Mucosa of rectum (tissue), 2 donors: ENCODE data around the gene SLFN12L.
"Not testable (repeated sequence)": the region's sequence is repeated elsewhere in the genome, so short reads cannot be mapped to it uniquely, and the experiment has no call there.

ENCODE experiments used
- H3K27ac ChIP-seq, 2 donors: one replicate each; pipeline ENCODE4 v1.7.0; 2013; ENCODE audit warnings: inconsistent platforms in 2 of 2, low read depth in 2 of 2, low read length in 2 of 2
- H3K27me3 ChIP-seq, 2 donors: one replicate each; pipeline ENCODE4 v1.7.0; 2013; ENCODE audit warnings: low read length in 2 of 2; ENCODE audit not compliant: control insufficient read depth in 2 of 2, insufficient read depth in 2 of 2
- H3K36me3 ChIP-seq, 2 donors: one replicate each; pipeline ENCODE4 v1.7.0; 2013; ENCODE audit warnings: low read length in 2 of 2; ENCODE audit not compliant: control insufficient read depth in 2 of 2, insufficient read depth in 2 of 2
- H3K4me1 ChIP-seq, 2 donors: one replicate each; pipeline ENCODE4 v1.7.0; 2013; ENCODE audit warnings: low read length in 2 of 2, mild to moderate bottlenecking in 1 of 2; ENCODE audit not compliant: control insufficient read depth in 2 of 2, insufficient read depth in 2 of 2
- H3K4me3 ChIP-seq, 2 donors: one replicate each; pipeline ENCODE4 v1.7.0; 2013; ENCODE audit warnings: low read length in 2 of 2
- H3K9ac ChIP-seq, 2 donors: one replicate each; pipeline ENCODE4 v1.7.0; 2013; ENCODE audit warnings: low read length in 2 of 2, low read depth in 1 of 2, mild to moderate bottlenecking in 1 of 2
- H3K9me3 ChIP-seq, 2 donors: one replicate each; pipeline ENCODE4 v1.7.0; 2013; ENCODE audit warnings: low read length in 2 of 2; ENCODE audit not compliant: control insufficient read depth in 2 of 2
- donor health status: healthy.
- donor health status: Normal muscosa, but diverticular disease.

Gene SLFN12L

GRCh38 chr17:35545150-35545549 lies 7.7 kb upstream of the SLFN12L start:
- H3K27ac ChIP-seq, result no peak overlapping the region
- peaks cover 0 to 8% of the 10 kb centered on the region in 2 donors for H3K27me3 ChIP-seq
- H3K4me3 ChIP-seq, result no peak overlapping the region
- no peaks in the 10 kb centered on the region for H3K9me3 ChIP-seq
- peaks cover 3 to 5% of the 10 kb centered on the region in 2 donors for H3K4me1 ChIP-seq
- H3K9ac ChIP-seq, result no peak overlapping the region
- H3K36me3 ChIP-seq, result no peaks in the 10 kb centered on the region

DNA sequence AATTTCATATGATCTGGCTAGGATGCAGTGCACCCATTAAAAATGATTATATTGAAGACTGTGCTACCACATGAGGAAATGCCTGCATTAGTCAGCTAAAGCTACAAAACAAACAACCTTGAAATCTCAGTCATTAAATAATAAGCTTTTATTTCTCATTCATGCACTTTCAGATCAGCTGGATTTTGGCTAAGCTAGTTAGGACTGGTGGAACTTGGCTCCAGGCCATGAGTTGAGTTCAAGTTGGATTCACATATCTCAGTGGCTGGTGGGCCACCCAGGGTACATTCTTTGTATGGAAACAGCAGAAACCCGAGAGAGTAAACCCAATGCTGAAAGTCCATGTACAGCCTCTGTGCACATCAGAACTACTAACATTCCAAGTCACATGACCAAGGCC lies 6.4 kb upstream of the SLFN12L start:
- H3K4me3 ChIP-seq, result no peak overlapping the region
- H3K27me3 ChIP-seq, result peaks cover 0 to under 1% of the 10 kb centered on the region in 2 donors
- peaks cover 3 to 6% of the 10 kb centered on the region in 2 donors for H3K4me1 ChIP-seq
- H3K27ac ChIP-seq, result no peak overlapping the region
- no peaks in the 10 kb centered on the region for H3K9me3 ChIP-seq
- no peaks in the 10 kb centered on the region for H3K36me3 ChIP-seq
- no peak overlapping the region for H3K9ac ChIP-seq

DNA sequence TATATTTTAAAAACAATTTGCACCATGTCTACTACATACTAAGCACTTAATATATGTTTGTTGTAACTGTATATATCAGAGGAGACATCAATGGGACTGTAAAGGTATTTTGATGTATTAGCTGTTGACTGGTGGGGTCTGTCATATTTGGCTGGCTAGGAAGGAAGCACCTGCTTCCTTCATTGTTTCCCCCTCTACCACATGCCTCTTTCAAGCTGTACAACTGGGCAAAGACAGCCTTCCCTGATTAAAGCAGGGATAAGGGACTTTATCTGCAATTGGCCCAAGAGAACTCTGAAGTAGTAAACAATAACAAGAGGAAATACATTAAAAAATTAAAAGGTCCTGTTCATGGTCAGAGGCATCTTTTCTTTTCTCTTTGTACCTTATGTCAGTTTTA lies 5.5 kb upstream of the SLFN12L start:
- Histone ChIP-seq H3K36me3 (no peaks in the 10 kb centered on the region), H3K4me1 (peaks cover 3 to 6% of the 10 kb centered on the region in 2 donors), H3K4me3 (no peak overlapping the region), H3K27ac (no peak overlapping the region), H3K27me3 (no peaks in the 10 kb centered on the region), H3K9ac (no peak overlapping the region), H3K9me3 (no peaks in the 10 kb centered on the region)

DNA sequence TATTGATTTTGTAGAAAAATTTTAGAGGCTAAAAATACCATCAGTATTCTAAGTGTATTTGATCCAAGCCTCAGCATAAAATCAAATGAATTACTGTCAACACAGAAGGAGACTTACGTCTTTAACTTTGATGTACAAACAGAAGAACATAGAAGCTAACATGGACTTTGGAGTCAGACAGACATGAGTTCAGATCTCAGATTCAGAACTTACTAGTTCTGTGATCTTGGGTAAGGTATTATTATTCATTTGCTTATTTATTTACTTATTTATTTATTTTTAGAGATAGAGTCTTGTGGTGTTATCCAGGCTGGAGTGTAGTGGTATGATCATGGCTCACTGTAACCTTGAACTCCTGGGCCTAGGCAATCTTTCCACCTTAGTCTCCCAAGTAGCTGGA lies 4.0 kb upstream of the SLFN12L start:
- peak overlapping the region; percentile 53 to 77 for H3K4me3 ChIP-seq
- H3K4me1 ChIP-seq, result peaks cover 3 to 6% of the 10 kb centered on the region in 2 donors
- H3K36me3 ChIP-seq, result no peaks in the 10 kb centered on the region
- peak overlapping the region; percentile 2 to 54 for H3K9ac ChIP-seq
- no peaks in the 10 kb centered on the region for H3K27me3 ChIP-seq
- H3K9me3 ChIP-seq, result no peaks in the 10 kb centered on the region
- H3K27ac ChIP-seq, result no peak overlapping the region

DNA sequence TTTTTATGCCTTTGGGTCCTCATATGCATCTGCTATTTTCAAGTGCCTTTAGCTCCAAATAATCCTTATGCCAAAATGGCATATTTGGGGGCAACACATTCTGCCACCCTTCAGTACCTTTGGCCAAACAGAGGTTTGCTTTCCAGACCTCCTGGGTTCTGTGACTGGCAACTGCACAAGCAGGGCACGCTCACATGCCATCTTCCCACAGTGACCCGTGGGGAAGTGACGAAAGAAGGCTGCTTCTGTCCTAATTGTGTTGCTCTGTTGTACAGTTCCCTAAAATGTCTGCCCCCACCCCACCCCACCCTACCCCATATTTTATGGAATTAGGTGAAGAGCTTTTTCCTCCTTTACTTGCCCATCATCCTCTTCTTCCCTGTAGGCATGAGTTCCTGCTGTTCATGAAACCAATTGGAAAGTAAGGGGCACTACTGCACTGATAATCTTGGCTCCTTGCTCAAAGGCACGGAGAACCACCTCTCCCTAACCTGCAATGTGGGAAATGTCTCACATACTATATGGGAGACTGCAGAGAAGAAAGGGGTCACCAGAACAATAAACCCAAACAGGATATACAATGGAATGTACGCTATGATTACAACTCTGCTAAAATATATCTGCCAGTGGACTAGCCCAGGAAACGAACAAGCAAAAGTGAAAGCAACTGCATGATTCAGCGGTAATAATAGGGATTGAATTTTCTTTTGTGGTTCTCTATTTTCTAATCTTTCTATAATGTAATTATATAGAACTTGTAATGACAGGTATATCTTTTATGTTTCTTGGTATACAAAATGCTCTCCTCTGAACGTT lies 3.3 kb upstream of the SLFN12L start:
- Histone ChIP-seq H3K27me3 (no peaks in the 10 kb centered on the region), H3K9me3 (no peaks in the 10 kb centered on the region), H3K4me3 (peak overlapping the region; percentile 53 to 77), H3K36me3 (no peaks in the 10 kb centered on the region), H3K4me1 (peaks cover 3 to 6% of the 10 kb centered on the region in 2 donors), H3K9ac (peak overlapping the region; percentile 54 to 64), H3K27ac (peak overlapping the region; percentile 76 to 78)

DNA sequence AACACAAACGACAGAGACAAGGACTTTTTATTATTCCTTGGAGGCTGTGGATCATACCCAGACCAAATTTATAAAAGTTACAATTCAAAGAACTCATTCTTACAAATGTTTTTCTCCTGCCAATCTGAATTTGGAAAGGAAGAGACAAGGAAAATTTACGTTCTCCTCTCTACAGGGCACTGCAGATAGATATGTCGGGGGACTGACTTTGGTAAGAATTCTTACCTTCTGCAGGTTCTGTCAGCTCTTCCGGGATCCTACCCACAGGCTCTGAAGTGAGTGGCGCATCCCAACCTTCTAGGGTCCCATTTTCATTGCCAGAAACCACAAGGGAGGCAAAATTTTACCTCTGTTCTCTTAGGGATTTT lies 2.2 kb upstream of the SLFN12L start:
- Histone ChIP-seq H3K4me3 (peak overlapping the region in 1 of 2 donors; percentile 11), H3K4me1 (peaks cover 3 to 6% of the 10 kb centered on the region in 2 donors), H3K9me3 (no peaks in the 10 kb centered on the region), H3K27me3 (no peaks in the 10 kb centered on the region), H3K27ac (no peak overlapping the region), H3K36me3 (no peaks in the 10 kb centered on the region), H3K9ac (peak overlapping the region in 1 of 2 donors; percentile 29)

DNA sequence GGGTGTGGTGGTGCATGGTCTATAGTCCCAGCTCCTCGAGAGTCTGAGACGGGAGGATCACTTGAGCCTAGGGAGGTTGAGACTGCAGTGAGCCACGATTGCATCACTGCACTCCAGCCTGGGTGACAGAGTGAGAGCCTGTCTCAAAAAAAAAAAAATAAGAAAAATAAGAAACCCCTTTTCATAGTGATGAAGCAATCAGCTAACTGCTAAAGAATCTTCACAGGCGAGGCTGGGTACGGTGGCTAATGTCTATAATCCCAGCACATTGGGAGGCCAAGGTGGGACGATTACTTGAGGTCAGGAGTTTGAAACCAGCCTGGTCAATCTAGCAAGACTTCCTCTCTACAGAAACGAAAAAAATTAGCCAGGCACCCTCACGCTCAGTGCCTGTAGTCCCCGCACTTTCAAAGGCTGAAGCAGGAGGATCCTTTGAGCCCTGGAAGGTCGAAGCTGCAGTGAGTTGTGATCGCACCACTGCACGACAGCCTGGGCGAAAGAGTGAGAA lies 760 bp downstream of the SLFN12L start:
- Histone ChIP-seq H3K4me1 (peaks cover 3 to 6% of the 10 kb centered on the region in 2 donors), H3K4me3 (peak overlapping the region in 1 of 2 donors; percentile 68), H3K9me3 (no peaks in the 10 kb centered on the region), H3K36me3 (no peaks in the 10 kb centered on the region), H3K9ac (no peak overlapping the region), H3K27me3 (no peaks in the 10 kb centered on the region), H3K27ac (peak overlapping the region; percentile 38 to 60)

- not testable (repeated sequence) for H3K27me3 ChIP-seq, H3K36me3 ChIP-seq, H3K9ac ChIP-seq, H3K4me1 ChIP-seq, H3K27ac ChIP-seq, H3K9me3 ChIP-seq
- peak overlapping the region in 1 of 2 donors; percentile 42 for H3K4me3 ChIP-seq
Observed at GRCh38 chr17:35535406-35535805, 2.1 kb downstream of the SLFN12L start.

- no peaks in the 10 kb centered on the region for H3K27me3 ChIP-seq
- peak overlapping the region in 1 of 2 donors; percentile 48 for H3K4me3 ChIP-seq
- H3K9ac ChIP-seq, result no peak overlapping the region
- no peak overlapping the region for H3K27ac ChIP-seq
- H3K9me3 ChIP-seq, result no peaks in the 10 kb centered on the region
- H3K4me1 ChIP-seq, result no peaks in the 10 kb centered on the region
- no peaks in the 10 kb centered on the region for H3K36me3 ChIP-seq
Observed at GRCh38 chr17:35534576-35535093, 2.8 kb downstream of the SLFN12L start.

GRCh38 chr17:35531160-35531559 lies 6.3 kb downstream of the SLFN12L start:
- Histone ChIP-seq H3K27ac (no peak overlapping the region), H3K36me3 (no peaks in the 10 kb centered on the region), H3K9ac (no peak overlapping the region), H3K27me3 (no peaks in the 10 kb centered on the region), H3K9me3 (no peaks in the 10 kb centered on the region), H3K4me1 (no peaks in the 10 kb centered on the region), H3K4me3 (no peak overlapping the region)
